Measurements from ENCODE around the gene ZFR.
"Not testable (repeated sequence)": the region's sequence is repeated elsewhere in the genome, so short reads cannot be mapped to it uniquely, and the experiment has no call there.

Gene ZFR

DNA sequence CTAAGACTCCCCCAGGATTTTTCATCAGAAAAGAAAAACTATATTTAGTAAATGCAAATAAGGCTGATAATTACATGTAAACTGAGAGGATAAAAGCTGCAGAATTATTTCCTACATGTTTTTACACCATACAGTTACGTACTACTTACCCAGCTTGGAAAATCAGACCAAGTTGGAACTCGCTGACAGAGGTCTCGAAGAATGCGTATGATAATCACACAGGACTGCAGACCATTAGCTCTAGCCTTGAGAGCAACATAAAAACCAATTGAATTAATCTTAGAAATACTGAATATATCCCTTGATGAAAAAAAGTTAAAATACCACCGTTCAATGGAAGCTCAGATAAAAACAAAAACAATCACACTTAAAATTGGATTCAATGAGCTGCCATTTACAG, 65.6 kb downstream of the ZFR start:
- DNase-seq (ENCODE audit: low read depth) = no peak

DNA sequence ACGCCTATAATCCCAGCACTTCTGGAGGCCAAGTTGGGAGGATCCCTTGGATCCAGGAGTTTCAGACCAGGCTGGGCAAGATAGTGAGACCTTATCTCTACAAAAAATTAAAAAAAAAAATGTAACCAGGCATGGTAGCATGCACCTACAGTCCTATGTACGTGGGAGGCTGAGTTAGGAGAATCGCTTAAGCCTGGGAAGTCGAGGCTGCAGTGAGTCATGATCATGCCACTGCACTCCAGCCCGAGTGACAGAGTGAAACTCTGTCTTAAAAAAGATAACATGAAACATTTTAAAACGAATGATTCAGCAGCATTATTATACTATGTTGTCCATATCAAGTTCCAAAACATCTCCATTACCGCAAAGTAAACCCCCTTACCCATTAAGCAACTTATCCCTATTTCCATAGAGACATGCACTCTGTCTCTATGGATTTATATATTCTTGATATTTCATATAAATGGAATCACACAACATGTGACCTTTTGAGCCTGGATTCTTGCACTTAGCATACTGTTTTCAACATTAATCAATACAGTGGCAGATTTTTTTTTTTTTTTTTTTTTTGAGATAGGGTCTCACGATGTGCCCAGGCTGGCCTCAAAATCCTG, 74.9 kb downstream of the ZFR start:
- H3K4me3 ChIP-seq (ENCODE audit: low read depth, low read length) = no peak overlapping the region
- DNase-seq (ENCODE audit: low read depth) = no peak

More for the DNA sequence above, 65.6 kb downstream of the ZFR start:
- no peak overlapping the region for H3K4me3 ChIP-seq (ENCODE audit: low read depth, low read length)

DNA sequence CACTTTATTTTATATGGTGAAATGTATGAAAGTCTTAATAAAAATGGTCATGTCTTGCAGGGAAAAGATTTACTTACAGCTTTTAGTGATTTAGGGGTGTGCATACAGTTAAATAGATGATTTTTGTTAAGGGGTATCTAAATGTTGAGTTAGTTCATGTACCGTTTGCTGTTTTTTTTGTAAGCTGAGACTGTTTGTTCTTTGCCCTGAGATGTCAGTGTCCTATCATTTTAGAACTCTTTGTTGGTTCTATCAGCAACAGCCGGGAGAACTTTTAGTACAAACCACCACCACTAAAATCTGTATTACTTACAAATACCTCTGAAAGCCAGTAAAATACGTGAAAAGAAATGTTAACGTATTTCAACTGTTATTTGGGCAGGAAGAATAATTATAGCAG, 75.5 kb downstream of the ZFR start:
- DNase-seq (ENCODE audit: low read depth) = no peak
- no peak overlapping the region for H3K4me3 ChIP-seq (ENCODE audit: low read depth, low read length)

DNA sequence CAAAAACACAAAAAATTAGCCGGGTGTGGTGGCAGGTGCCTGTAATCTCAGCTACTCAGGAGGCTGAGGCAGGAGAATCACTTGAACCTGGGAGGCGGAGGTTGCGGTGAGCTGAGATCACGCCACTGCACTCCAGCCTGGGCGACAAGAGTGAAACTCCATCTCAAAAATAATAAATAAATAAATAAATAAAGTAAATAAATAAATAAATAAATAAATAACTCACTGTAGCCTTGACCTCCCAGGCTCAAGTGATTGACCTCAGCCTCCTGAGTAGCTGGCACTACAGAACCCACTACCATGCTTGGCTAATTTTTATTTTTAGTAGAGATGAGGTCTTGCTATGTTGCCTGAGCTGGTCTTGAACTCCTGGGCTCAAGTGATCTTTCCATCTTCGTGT, 77.3 kb downstream of the ZFR start:
- not testable (repeated sequence) for DNase-seq (ENCODE audit: low read depth)

DNA sequence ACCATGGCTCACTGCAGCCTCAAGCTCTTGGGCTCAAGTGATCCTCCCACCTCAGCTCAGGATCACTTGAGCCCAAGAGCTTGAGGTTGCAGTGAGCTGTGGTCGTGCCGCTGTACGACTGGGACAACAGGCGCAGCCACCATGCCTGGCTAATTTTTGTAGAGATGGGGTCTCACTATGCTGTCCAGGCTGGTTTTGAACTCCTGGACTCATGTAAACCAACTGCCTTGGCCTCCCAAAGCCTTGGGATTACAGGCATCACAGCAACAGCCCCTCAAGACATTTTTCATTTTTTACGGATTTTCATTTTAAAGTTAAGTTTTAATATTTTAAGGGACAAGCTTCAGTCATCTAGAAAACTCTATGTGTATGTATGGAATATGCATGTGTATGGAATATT, 78.9 kb downstream of the ZFR start:
- no peak overlapping the region for H3K4me3 ChIP-seq (ENCODE audit: low read depth, low read length)
- no peak for DNase-seq (ENCODE audit: low read depth)

More for the DNA sequence above, 77.3 kb downstream of the ZFR start:
- not testable (repeated sequence) for H3K4me3 ChIP-seq (ENCODE audit: low read depth, low read length)

DNA sequence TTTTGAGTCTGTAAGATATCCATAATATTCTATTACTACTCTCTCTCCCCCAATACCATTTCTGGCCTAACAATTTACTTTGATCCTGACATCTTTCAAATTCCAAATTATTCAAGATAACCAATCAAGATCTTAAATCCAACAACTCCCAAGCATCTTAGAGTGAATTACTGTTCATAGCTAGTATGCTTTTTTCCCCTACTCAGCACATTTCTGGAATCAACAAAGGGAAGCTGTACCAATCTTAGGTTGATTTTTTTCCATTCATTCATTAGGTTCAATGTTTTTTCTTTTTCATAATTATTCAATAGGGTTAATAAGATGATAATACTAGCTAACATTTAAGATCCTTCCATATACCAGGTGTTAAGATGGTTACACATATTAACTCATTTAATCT, 81.5 kb downstream of the ZFR start:
- H3K4me3 ChIP-seq (ENCODE audit: low read depth, low read length) = no peak overlapping the region
- no peak for DNase-seq (ENCODE audit: low read depth)

DNA sequence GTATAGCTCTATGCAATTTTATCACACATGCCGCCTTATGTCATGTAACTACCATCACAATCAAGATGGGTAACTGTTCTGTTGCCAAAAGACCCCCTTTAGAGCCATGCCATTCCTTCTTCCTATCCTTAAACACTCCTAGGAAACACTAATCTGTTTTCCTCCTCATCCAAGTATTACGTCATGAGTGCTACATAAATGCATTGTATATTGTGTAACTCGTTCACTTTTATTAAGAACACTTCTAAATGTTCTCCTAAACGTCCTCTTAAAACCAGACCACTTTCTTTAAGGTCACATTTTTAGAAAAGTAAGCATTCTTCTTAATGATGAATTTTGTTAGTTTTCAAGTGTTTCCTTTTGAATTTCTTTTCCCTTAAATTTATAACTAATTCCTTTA, 82.0 kb downstream of the ZFR start:
- H3K4me3 ChIP-seq (ENCODE audit: low read depth, low read length) = no peak overlapping the region
- DNase-seq (ENCODE audit: low read depth) = no peak

DNA sequence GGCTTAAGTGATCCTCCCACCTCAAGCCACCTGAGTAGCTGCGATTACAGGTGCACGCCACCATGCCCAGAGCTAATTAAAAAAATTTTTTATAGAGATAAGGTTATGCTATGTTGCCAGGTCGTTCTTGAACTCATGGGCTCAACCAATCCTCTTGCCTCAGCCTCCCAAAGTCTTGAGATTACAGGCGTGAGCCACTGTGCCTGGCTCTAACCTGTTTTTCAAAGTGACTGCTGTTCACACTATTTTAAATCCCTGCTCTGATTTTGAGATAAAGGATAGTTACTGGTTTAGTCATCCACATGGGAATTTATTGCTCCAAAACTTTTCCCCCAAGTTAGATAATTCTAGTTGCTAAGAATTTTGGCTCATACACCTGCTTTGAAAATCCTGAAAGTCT, 83.6 kb downstream of the ZFR start:
- DNase-seq (ENCODE audit: low read depth) = no peak
- no peak overlapping the region for H3K4me3 ChIP-seq (ENCODE audit: low read depth, low read length)

DNA sequence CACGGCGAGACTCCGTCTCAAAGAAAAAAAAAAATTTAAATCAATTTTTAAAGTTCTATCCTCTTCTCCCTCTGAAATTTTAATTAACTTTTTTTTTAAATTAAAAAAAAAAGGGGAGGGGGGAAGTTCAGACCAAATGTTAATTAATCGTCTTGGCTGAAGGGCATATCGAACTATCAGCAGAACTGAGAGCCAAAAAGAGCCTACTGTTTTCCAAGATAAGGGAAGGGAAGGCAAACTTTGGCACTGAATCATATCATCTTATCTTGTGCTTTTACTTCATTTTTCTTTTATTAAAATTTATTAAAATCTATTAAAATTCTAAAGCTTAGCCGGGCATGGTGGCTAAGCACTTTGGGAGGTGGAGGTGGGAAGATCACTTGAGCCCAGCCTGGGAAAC, 85.9 kb downstream of the ZFR start:
- H3K4me3 ChIP-seq (ENCODE audit: low read depth, low read length) = no peak overlapping the region
- no peak for DNase-seq (ENCODE audit: low read depth)

DNA sequence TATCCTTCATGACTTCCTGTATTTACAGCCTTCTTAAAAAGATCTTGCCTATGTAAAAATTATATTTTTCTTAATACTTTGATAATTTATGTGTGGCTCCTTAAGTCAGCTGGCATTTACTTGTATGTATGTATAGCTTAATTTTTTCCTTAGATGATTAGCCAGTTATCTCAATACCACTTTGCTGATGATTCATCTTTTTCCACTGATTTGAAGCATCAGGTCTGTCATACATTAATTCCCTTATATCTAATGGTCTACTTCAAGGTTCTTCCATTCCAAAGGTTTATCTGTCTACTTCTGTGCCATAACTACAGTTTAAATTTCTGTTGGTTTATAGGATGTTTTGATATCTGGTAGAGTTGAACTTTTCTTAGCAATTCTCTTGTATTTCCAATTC, 86.9 kb downstream of the ZFR start:
- no peak overlapping the region for H3K4me3 ChIP-seq (ENCODE audit: low read depth, low read length)
- DNase-seq (ENCODE audit: low read depth) = no peak

DNA sequence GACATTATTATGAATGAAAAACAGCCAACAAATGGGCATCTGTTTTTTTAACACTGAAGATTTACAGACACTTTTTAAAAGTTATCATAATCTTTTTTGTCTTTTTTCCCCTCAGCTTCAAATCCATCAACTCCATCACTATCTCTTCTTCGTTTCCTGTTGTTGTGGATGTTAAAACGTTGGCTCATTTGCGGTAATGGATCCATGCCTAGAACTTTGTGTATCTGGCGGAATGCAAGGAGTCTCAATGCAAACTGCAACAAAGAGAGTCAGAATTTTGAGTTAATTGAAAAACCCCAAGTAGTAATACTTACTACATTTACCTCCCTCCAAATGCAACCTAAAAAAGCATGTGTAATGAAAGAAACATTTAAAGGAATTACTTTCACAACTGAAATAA, 88.9 kb downstream of the ZFR start:
- no peak overlapping the region for H3K4me3 ChIP-seq (ENCODE audit: low read depth, low read length)
- DNase-seq (ENCODE audit: low read depth) = no peak

DNA sequence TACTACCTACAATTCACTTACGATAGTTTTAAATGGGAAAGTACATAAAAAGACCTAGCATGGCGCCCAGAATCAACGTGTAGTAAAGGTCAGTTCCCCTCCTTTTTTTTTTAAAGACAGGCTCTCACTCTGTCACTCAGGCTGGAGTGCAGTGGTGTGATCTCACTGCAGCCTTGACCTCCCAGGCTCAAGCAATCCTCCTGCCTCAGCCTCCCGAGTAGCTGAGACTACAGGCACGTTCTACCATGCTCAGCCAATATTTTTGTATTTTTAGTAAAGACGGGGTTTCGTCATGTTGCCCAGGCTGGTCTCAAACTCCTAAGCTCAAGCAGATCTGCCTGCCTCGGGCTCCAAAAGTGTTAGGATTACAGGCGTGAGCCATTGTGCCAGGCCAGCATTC, 91.1 kb downstream of the ZFR start:
- DNase-seq (ENCODE audit: low read depth) = no peak

DNA sequence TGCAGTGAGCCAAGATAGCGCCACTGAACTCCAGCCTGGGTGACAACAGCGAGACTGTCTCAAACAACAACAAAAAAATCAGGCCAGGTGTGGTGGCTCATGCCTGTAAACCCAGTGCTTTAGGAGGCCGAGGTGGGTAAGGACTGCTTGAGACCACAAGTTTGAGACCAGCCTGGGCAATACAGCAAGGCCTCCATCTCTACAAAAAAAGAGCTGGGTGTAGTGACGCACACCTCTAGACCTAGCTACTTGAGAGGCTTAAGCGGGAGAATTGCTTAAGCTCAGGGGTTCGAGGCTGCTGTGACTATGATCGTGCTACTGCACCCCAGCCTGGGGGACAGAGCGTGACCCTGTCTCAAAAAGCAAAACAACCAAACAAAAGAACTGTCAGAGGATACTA, 91.9 kb downstream of the ZFR start:
- no peak for DNase-seq (ENCODE audit: low read depth)
- no peak overlapping the region for H3K4me3 ChIP-seq (ENCODE audit: low read depth, low read length)

More for the DNA sequence above, 91.1 kb downstream of the ZFR start:
- H3K4me3 ChIP-seq (ENCODE audit: low read depth, low read length) = no peak overlapping the region

DNA sequence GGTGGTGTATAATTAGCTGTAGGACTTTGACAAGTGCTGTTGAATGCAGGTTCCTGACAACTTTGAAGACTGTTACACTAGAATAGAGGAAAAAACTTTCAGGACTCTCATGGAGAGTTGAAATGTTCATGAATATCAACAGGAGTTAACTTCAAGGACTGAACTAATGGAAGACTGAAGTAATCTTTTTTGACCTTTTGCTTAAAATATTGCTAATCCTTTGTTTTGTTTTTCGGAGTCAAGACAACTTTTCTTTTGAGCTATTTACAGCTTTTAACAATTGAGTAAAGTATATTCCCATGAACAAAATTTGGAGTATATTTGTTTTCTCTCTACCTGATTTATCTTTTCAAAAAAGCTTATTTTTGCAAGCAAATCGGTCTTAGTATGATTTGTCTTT, 97.7 kb downstream of the ZFR start:
- H3K4me3 ChIP-seq (ENCODE audit: low read depth, low read length) = no peak overlapping the region
- no peak for DNase-seq (ENCODE audit: low read depth)

DNA sequence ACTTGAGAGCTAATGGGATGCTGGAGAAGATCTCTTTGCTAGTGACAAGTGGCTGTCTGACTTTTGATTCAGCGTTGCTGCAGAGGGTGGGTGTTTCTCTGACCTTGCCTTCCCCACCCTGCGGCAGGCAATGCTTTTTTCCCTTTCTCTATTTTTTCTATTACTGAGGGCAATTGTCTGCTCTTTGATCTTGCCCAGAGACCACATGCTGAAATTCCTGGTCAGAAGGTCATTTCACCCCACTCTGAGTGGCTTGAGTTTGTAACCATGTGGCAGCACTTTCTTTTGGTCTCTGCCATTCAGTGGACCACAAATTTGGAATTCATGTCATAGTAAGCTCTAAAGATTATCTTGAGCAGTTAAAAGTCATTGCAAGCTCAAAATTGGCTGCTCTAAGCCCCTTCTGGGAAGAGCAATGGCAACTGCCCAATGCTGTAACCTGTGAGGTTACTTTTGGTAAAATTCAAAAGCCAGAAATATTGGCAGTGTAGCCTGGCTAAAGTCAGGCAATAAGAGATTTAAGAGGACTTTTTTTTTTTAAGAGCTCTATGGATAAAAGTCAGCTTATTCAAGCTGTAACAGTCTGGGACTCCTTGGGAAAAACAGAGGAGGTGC, 101.4 kb downstream of the ZFR start:
- H3K4me3 ChIP-seq (ENCODE audit: low read depth, low read length) = no peak overlapping the region
- no peak for DNase-seq (ENCODE audit: low read depth)

DNA sequence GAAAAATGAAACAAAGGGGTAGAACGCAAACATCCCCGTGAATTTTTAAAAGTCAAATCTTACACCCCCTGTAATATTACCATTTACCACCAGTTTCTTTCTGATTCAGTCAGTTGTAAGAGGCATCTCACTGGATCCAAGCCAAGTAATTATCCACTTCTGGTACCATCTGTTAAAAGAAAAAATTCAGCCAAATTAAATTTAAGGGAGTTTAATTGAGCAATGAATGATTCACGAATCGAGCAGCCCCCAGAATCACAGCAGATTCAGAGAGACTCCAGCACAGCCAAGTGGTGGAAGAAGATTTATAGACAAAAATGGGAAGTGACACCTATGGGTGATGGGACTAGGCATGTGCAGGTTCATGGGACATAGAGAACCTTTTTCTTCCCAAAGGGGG, 101.9 kb downstream of the ZFR start:
- no peak for DNase-seq (ENCODE audit: low read depth)

DNA sequence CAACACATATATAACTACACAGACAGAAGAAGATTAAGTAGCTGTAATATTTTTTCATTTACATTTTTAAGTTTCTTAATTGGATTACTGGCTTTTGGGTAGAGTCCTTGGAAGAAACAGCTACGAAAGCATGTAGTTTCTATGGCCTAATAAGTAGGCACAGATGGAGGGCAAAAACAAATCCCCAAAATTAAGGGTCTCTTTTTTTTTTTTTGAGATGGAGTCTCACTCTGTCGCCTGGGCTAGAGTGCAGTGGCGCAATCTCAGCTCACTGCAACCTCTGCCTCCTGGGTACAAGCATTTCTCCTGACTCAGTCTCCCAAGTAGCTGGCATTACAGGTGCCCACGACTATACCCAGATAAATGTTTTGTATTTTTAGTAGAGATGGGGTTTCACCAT, 104.7 kb downstream of the ZFR start:
- DNase-seq (ENCODE audit: low read depth) = no peak
- H3K4me3 ChIP-seq (ENCODE audit: low read depth, low read length) = no peak overlapping the region

More for the DNA sequence above, 101.9 kb downstream of the ZFR start:
- no peak overlapping the region for H3K4me3 ChIP-seq (ENCODE audit: low read depth, low read length)

DNA sequence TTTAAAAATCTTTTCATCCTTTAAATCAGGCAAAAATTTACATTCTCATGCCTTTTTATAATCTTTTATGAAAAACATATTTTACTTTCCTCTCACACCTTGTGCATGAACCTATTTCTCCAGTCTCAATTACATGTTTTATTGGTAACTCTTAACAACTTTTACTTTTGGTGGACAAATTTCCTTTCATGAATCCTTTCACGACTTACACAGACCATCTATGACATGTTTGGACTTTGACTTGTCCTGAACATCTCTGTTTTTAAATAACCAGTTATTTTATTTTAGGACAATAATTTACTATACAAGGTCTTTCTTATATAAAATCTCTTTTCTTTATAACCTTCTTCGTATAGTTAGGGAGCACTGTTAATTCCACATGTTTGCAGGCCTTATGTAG, 105.3 kb downstream of the ZFR start:
- DNase-seq (ENCODE audit: low read depth) = no peak

DNA sequence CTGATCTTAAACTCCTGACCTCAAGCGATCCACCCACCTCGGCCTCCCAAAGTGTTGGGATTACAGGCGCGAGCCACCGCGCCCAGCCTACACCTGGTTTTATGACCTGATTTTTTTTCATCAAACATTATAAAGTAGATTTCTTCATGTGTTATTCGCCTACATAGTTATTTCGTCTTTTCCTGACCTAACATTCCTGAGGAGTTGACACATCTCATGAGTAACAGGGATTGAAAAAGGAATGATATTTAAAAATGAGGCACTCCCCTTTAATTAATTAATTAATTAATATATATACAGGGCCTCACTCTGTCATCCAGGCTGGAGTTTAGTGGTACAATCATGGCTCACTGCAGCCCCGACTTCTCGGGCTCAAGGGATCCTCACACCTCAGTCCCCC, 111.6 kb downstream of the ZFR start:
- DNase-seq (ENCODE audit: low read depth) = no peak
- H3K4me3 ChIP-seq (ENCODE audit: low read depth, low read length) = no peak overlapping the region

More for the DNA sequence above, 105.3 kb downstream of the ZFR start:
- H3K4me3 ChIP-seq (ENCODE audit: low read depth, low read length) = no peak overlapping the region

DNA sequence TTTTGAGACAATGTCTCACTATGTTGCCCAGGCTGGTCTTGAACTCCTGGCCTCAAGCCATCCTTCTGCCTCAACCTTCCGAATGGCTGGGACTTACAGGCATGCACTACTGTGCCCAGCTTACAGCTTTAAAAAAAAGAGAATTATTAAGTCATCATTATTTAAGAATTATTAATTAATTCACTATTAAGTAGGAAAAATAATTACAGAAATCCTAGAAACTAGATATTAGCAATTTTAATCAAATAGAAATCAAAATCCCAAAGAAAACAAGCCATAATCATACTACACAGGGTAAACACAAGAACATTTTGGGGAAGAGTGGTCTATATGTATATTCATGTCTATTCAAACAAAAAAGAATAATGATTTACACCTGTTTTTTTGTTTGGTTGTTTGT, 112.2 kb downstream of the ZFR start:
- H3K4me3 ChIP-seq (ENCODE audit: low read depth, low read length) = no peak overlapping the region
- DNase-seq (ENCODE audit: low read depth) = no peak

DNA sequence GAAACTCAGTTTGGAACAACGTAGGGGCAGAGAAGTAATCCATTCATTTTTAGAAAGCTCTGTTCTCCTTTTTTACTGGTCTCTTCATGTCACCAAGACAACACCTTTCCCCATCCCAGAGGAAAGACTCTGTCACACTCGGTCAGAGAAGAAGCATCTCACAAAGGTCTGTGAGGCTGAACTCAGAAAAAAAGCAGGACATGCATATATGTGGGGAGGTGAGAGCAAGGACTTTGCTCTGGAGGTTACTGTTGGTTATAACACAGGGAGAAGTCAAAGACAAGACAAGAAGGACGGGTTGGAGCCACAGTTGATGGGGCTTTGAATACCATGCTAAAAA, 112.6 kb downstream of the ZFR start:
- no peak for DNase-seq (ENCODE audit: low read depth)
- H3K4me3 ChIP-seq (ENCODE audit: low read depth, low read length) = no peak overlapping the region
